Parathyroid adenoma (tissue), 2 donors: ENCODE results near the gene ALOX5AP.

ENCODE experiments used
- H2AFZ ChIP-seq: fragments of 300-600 bp; sonication (generic); one replicate; pipeline ENCODE4 v1.7.0; 2017; ENCODE audit warnings: antibody characterized with exemption, mild to moderate bottlenecking
- H3K27ac ChIP-seq: fragments of 300-600 bp; sonication (generic); one replicate; pipeline ENCODE4 v1.7.0; 2017
- H3K27me3 ChIP-seq: fragments of 300-600 bp; sonication (generic); one replicate; pipeline ENCODE4 v1.7.0; 2017; ENCODE audit warnings: low read length; ENCODE audit not compliant: control insufficient read depth, insufficient read depth
- H3K36me3 ChIP-seq: fragments of 300-600 bp; sonication (generic); one replicate; pipeline ENCODE4 v1.7.0; 2017; ENCODE audit warnings: low read length; ENCODE audit not compliant: control insufficient read depth, insufficient read depth
- H3K4me1 ChIP-seq: fragments of 300-600 bp; sonication (generic); one replicate; pipeline ENCODE4 v1.7.0; 2017; ENCODE audit warnings: control low read depth
- H3K4me2 ChIP-seq: fragments of 300-600 bp; sonication (generic); one replicate; pipeline ENCODE4 v1.7.0; 2017; ENCODE audit warnings: low read length
- H3K4me3 ChIP-seq: fragments of 300-600 bp; sonication (generic); one replicate; pipeline ENCODE4 v1.7.0; 2017; ENCODE audit warnings: low read depth, low read length
- H3K79me2 ChIP-seq: fragments of 300-600 bp; sonication (generic); one replicate; pipeline ENCODE4 v1.7.0; 2017; ENCODE audit warnings: control low read depth
- H3K9ac ChIP-seq: fragments of 300-600 bp; sonication (generic); one replicate; pipeline ENCODE4 v1.7.0; 2017; ENCODE audit warnings: mild to moderate bottlenecking
- H3K9me3 ChIP-seq: fragments of 300-600 bp; sonication (generic); one replicate; pipeline ENCODE4 v1.7.0; 2017; ENCODE audit warnings: low read length; ENCODE audit not compliant: control insufficient read depth
- TF ChIP-seq, protein P1 (sequence below): fragments of 300-600 bp; sonication (generic); IDR thresholded peaks from one replicate; pipeline ENCODE4 v1.7.0; 2017; ENCODE audit warnings: antibody characterized with exemption, mild to moderate bottlenecking
- donor health status: primary hyperparathyroidism.

ALOX5AP gene

DNA sequence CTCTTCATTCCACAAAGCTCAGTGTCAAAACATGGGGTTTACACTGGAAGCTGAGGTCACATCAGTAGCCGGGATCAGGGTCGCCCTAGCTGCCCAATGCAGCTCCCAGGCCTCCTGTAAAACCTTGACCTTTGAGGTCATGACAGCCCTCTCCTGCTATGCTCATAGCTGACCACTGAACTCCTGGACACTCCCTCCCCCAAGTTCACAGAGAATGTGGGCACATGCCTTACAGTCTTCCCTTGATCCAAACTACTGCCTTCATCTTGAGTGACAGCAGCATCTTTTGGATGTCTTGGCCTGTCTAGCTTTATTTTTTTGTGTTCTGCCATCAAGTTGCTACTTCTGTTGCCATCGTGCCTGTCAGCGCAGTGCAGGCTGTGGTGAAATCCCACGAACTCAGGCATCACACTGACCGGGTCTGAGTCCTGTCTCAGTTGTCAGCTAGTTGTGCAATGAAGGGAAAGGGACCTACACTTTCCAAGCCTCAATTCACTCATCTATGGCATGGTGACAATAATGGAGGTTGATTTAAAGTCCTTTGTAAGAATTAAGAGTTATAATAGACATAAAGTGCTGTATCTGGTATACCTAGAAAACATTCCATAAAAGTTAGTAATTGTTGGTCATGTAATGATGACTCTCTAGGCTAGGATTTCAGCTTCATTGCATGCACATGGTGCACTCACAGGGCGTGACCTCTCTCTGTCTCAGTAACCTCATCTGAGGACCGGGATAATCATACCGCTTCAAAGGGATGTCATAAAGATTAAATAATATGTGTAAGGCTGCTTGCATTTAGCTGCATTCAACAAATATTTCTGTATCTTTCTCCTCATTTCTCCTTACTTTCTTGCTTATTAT, 16.4 kb upstream of the ALOX5AP start:
- Histone ChIP-seq H3K27me3 (no peaks in the 10 kb centered on the region), H3K9ac (no peak overlapping the region), H3K79me2 (no peaks in the 10 kb centered on the region), H3K4me2 (no peak overlapping the region), H3K27ac (no peak overlapping the region), H2AFZ (no peak overlapping the region), H3K36me3 (no peaks in the 10 kb centered on the region), H3K4me3 (no peak overlapping the region), H3K4me1 (no peaks in the 10 kb centered on the region), H3K9me3 (no peaks in the 10 kb centered on the region)
- TF ChIP-seq, protein P1, sequence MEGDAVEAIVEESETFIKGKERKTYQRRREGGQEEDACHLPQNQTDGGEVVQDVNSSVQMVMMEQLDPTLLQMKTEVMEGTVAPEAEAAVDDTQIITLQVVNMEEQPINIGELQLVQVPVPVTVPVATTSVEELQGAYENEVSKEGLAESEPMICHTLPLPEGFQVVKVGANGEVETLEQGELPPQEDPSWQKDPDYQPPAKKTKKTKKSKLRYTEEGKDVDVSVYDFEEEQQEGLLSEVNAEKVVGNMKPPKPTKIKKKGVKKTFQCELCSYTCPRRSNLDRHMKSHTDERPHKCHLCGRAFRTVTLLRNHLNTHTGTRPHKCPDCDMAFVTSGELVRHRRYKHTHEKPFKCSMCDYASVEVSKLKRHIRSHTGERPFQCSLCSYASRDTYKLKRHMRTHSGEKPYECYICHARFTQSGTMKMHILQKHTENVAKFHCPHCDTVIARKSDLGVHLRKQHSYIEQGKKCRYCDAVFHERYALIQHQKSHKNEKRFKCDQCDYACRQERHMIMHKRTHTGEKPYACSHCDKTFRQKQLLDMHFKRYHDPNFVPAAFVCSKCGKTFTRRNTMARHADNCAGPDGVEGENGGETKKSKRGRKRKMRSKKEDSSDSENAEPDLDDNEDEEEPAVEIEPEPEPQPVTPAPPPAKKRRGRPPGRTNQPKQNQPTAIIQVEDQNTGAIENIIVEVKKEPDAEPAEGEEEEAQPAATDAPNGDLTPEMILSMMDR: no peak

DNA sequence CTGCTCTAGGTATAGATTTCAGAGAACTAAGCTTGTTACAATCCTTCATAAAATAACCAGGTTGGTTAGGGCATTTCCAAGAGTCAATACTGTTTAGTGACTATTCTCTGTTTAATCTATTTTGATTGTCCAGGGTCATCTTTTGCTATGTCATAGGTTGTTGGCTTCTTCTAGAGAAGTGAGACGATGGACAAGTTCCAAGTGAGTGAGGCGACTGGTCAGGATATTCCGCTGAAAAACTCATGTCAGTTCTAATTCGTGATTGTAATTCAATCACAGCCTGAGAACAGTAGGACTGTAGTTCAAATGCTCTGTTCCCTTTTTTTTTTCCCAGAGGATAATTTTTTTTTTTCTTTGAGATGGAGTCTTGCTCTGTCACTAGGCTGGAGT, 15.8 kb upstream of the ALOX5AP start:
- Histone ChIP-seq H2AFZ (no peak overlapping the region), H3K9ac (no peak overlapping the region), H3K4me3 (no peak overlapping the region), H3K4me2 (no peak overlapping the region), H3K36me3 (no peaks in the 10 kb centered on the region), H3K27ac (no peak overlapping the region), H3K27me3 (no peaks in the 10 kb centered on the region), H3K9me3 (no peaks in the 10 kb centered on the region), H3K4me1 (no peaks in the 10 kb centered on the region), H3K79me2 (no peaks in the 10 kb centered on the region)
- TF ChIP-seq, protein P1: no peak

DNA sequence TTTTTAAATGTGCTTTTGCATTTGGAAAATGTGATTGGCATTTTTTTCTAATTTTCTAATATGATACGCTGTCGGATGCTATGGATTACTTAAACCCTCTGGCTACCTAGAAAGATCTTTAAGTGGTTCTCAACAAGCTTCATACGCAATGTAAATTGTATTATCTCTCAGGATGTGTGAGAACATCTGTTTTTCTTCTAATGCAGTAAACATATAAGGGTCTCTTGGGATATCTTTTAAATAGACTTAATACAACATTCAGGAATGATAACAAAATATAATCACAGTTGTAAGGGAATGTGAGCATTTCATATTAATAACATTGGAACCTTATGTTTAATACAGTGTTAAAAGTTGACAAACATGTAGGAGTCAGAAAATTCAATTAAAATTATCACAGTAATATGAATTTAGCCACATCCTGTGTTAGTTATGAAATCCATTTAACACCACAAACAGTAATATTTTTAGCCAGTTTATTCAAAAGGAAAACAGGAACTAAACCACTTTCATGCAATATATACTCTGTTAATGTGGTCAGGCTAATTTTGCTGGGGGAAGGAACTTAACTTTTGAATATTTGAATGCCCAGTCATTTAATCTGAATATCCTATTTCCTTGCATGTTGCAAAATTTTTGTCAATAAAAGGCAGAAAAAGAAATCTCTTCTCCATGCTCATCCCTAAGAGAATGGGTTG, 15.0 kb upstream of the ALOX5AP start:
- H2AFZ ChIP-seq: no peak overlapping the region
- no peak overlapping the region for H3K4me2 ChIP-seq
- no peaks in the 10 kb centered on the region for H3K4me1 ChIP-seq
- H3K27me3 ChIP-seq: no peaks in the 10 kb centered on the region
- TF ChIP-seq, protein P1: no peak
- H3K9ac ChIP-seq: no peak overlapping the region
- no peaks in the 10 kb centered on the region for H3K79me2 ChIP-seq
- H3K27ac ChIP-seq: no peak overlapping the region
- H3K36me3 ChIP-seq: no peaks in the 10 kb centered on the region
- H3K4me3 ChIP-seq: no peak overlapping the region
- no peaks in the 10 kb centered on the region for H3K9me3 ChIP-seq

DNA sequence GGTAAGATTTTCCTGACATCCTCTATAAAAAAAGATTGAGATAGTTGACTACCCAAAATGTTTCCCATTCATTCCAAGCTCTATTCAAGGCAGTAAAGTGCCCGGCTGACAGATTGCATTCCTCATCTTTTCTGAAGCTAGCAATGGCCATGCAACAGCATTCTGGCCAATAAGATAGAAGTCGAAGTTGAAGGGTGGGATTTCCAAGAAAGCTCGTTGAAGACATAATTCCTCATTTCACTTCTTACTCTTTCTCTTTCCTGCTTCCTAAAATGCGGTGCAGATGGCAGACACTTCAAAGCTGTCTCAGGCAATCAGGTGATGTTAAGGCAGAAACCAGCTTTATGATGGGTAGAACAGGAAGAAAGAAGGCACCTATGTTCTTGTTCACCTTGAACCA, 13.4 kb upstream of the ALOX5AP start:
- Histone ChIP-seq H3K27me3 (no peaks in the 10 kb centered on the region), H3K79me2 (no peaks in the 10 kb centered on the region), H3K9me3 (no peaks in the 10 kb centered on the region), H2AFZ (no peak overlapping the region), H3K27ac (no peak overlapping the region), H3K4me1 (no peaks in the 10 kb centered on the region), H3K36me3 (no peaks in the 10 kb centered on the region), H3K9ac (no peak overlapping the region), H3K4me2 (no peak overlapping the region), H3K4me3 (no peak overlapping the region)
- TF ChIP-seq, protein P1: no peak
